Activated T-helper 2 cell treated with anti-CD3 and anti-CD28 coated beads, Interferon-gamma antibody, Interleukin-2, Interleukin-4, amounts not matched to agents 10 μg/mL and 5 μg/mL and 100 μg/mL, durations not matched to agents 14 hours and 24 hours and 36 hours (primary cell): ENCODE results near the gene CACNB1. TPM values are rescaled to one million over a fixed set of nuclear protein-coding genes. Genes with fewer than 3 reads are reported as not detected.

Experiments used
- DNase-seq: peaks from one replicate; pipeline ENCODE4 v3.0.0; 2021; ENCODE audit warnings: low spot score
- H3K27ac Mint-ChIP-seq: one replicate; pipeline ENCODE4 v1.8.0; 2021; ENCODE audit warnings: mixed read lengths
- H3K27me3 Mint-ChIP-seq: one replicate; pipeline ENCODE4 v1.8.0; 2021; ENCODE audit warnings: low read depth, mixed read lengths
- H3K36me3 Mint-ChIP-seq: one replicate; pipeline ENCODE4 v1.8.0; 2021; ENCODE audit warnings: low read depth, mixed read lengths
- H3K4me1 Mint-ChIP-seq: one replicate; pipeline ENCODE4 v1.8.0; 2021; ENCODE audit warnings: low read depth, mixed read lengths
- H3K4me3 Mint-ChIP-seq: one replicate; pipeline ENCODE4 v1.8.0; 2021; ENCODE audit warnings: low read depth, mild to moderate bottlenecking, moderate library complexity, mixed read lengths
- H3K9me3 Mint-ChIP-seq: one replicate; pipeline ENCODE4 v1.8.0; 2021; ENCODE audit warnings: mixed read lengths
- intact Hi-C: fragments of 100-400 bp; cut with micrococcal nuclease; formaldehyde crosslinking; loops from one replicate; pipeline ENCODE4 v1.15.1; 2023
- total RNA-seq: library from RNA; stranded (reverse); gene quantifications from 2 replicates; pipeline ENCODE4 v1.2.3, GENCODE V29; 2022

CACNB1 gene
- total RNA-seq, 1 donor from 2014 or later, result 21.1 TPM

GRCh38 chr17:39147221-39148185, 50.0 kb downstream of the CACNB1 start:
- intact Hi-C loops, result no loop called here
- peaks cover 8% of the 10 kb centered on the region for H3K4me1 Mint-ChIP-seq
- no peak overlapping the region for H3K27ac Mint-ChIP-seq
- peaks cover 29% of the 10 kb centered on the region for H3K27me3 Mint-ChIP-seq
- no peaks in the 10 kb centered on the region for H3K9me3 Mint-ChIP-seq
- no peak overlapping the region for H3K4me3 Mint-ChIP-seq
- no peak for DNase-seq
- H3K36me3 Mint-ChIP-seq, result no peaks in the 10 kb centered on the region

GRCh38 chr17:39146273-39146672, 51.2 kb downstream of the CACNB1 start:
- Mint-ChIP-seq H3K27ac (no peak overlapping the region), H3K27me3 (peaks cover 23% of the 10 kb centered on the region), H3K9me3 (no peaks in the 10 kb centered on the region), H3K4me3 (no peak overlapping the region), H3K4me1 (no peaks in the 10 kb centered on the region), H3K36me3 (no peaks in the 10 kb centered on the region)
- intact Hi-C loops, result no loop called here
- DNase-seq, result no peak

DNA sequence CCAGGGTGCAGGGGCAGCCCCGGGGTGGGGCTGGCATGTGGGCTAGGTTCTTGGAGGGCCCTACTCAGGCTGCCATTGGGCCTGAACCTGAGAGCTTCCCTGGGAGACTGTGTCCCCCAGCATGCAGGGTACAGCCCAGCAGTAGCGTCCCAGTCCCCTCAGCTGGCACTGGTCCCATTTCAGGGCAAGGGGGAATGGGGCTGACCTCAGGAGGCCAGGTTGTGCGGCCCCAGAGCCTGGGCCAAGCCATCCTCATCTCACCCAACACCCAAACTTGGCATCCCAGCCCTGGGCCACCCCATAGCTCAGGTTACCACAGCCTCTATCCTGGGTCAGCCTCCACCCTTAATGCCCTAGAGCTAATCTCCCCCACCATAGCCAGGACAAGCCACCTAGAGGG, 52.3 kb downstream of the CACNB1 start:
- no peak overlapping the region for H3K4me3 Mint-ChIP-seq
- DNase-seq, result no peak
- H3K36me3 Mint-ChIP-seq, result no peaks in the 10 kb centered on the region
- H3K27me3 Mint-ChIP-seq, result peaks cover 15% of the 10 kb centered on the region
- no peaks in the 10 kb centered on the region for H3K9me3 Mint-ChIP-seq
- H3K27ac Mint-ChIP-seq, result no peak overlapping the region
- no peaks in the 10 kb centered on the region for H3K4me1 Mint-ChIP-seq
- intact Hi-C loops, result no loop called here

DNA sequence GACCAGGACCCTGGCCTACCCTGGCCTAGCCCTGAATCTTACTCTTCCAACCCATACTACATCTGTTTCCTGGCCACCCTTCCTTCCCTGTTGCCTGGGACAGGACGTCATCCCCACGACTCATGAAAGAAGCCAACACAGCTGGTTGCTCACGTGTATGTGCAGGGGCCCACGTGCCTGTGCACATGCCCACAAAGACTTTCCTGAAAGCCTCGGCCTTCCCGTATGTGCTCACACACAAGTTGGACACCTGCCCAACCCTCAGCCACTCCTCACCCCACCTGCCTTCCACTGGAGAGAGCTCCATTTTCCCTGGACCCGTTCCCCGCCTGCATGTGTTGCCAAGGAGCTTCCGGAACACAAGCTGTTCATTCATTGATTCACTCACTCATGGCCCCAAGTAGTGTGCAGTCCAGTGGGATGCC, 53.0 kb downstream of the CACNB1 start:
- Mint-ChIP-seq H3K9me3 (no peaks in the 10 kb centered on the region), H3K36me3 (no peaks in the 10 kb centered on the region), H3K27ac (no peak overlapping the region), H3K27me3 (peaks cover 8% of the 10 kb centered on the region), H3K4me3 (no peak overlapping the region), H3K4me1 (no peaks in the 10 kb centered on the region)
- intact Hi-C loops, result no loop called here
- DNase-seq, result no peak

DNA sequence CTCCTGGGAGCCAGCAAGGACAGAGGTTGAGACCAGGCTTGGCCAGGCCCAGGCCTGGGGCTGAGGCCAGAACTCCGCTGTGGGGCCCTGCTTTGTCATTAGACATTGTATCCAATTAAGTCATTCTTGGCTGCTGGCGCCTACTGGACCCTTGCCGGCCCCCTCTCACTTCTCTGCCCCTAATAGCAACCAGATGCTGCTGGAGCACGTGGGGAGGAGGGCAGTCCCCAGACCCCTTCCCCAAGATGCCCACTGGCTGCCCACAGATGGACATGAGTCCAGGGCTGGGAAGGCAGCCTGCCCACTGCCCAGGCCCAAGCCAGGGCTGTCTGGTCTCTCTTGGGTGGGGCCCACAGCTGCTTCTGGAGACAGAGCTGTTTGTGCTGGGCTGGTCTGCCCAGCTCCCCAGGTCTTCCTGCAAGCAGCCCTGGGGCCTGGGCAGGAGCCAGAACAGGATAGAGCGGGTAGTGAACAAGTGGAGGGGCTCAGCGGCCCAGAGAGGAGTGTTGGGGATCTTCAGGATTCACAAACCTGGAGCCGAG, 53.8 kb downstream of the CACNB1 start:
- H3K4me1 Mint-ChIP-seq, result no peaks in the 10 kb centered on the region
- H3K27ac Mint-ChIP-seq, result no peak overlapping the region
- intact Hi-C loops, result no loop called here
- H3K36me3 Mint-ChIP-seq, result no peaks in the 10 kb centered on the region
- H3K4me3 Mint-ChIP-seq, result no peak overlapping the region
- H3K9me3 Mint-ChIP-seq, result no peaks in the 10 kb centered on the region
- no peak for DNase-seq
- peaks cover 3% of the 10 kb centered on the region for H3K27me3 Mint-ChIP-seq

GRCh38 chr17:39141915-39142664, 55.4 kb downstream of the CACNB1 start:
- DNase-seq, result no peak
- Mint-ChIP-seq H3K36me3 (no peaks in the 10 kb centered on the region), H3K4me1 (no peaks in the 10 kb centered on the region), H3K27me3 (no peaks in the 10 kb centered on the region), H3K4me3 (no peak overlapping the region), H3K27ac (no peak overlapping the region), H3K9me3 (no peaks in the 10 kb centered on the region)
- intact Hi-C loops, result no loop called here

GRCh38 chr17:39141294-39141693, 56.2 kb downstream of the CACNB1 start:
- DNase-seq, result no peak
- Mint-ChIP-seq H3K4me3 (no peak overlapping the region), H3K9me3 (no peaks in the 10 kb centered on the region), H3K27me3 (no peaks in the 10 kb centered on the region), H3K4me1 (no peaks in the 10 kb centered on the region), H3K36me3 (no peaks in the 10 kb centered on the region), H3K27ac (no peak overlapping the region)
- intact Hi-C loops, result no loop called here

- Mint-ChIP-seq H3K4me3 (no peak overlapping the region), H3K27me3 (no peaks in the 10 kb centered on the region), H3K9me3 (no peaks in the 10 kb centered on the region), H3K4me1 (no peaks in the 10 kb centered on the region), H3K36me3 (no peaks in the 10 kb centered on the region), H3K27ac (no peak overlapping the region)
- intact Hi-C loops, result no loop called here
- DNase-seq, result no peak
Measured at GRCh38 chr17:39139561-39139960, 57.9 kb downstream of the CACNB1 start.

GRCh38 chr17:39139161-39139511, 58.3 kb downstream of the CACNB1 start:
- Mint-ChIP-seq H3K27ac (no peak overlapping the region), H3K9me3 (no peaks in the 10 kb centered on the region), H3K27me3 (no peaks in the 10 kb centered on the region), H3K4me3 (no peak overlapping the region), H3K36me3 (no peaks in the 10 kb centered on the region), H3K4me1 (no peaks in the 10 kb centered on the region)
- intact Hi-C loops, result no loop called here
- no peak for DNase-seq

DNA sequence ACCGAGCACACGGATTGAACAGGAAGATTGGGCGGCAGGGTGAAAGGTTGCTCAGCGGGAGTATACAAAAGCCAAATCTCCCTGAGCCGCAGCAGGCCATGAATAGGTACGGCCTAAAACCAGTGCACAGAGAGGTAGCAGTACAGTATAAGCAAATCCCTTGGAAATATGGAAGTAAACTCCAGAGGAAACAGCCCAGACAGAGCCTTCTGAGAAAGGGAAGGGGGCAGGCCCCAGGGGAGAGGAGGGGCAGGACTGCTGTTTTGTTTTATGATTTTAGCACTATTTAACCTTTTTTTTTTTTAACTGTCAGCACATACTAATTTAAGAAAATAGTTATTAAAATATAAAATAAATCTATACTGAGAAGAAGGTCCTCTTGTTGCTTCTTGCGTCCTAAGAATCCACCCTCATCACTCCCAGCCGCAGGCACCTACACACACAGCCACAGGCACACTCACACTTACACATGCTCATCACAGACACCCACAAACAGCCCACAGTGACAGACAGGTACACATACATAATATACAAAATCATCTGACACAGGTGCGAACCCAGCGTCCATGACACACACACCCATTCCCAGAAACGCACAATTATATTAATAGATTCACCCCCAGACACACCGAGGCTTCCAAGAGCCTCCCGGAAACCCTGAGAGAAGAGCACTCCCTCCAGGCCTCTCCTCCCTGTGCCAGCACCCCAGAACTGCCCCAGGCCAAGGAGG, 58.9 kb downstream of the CACNB1 start:
- H3K4me3 Mint-ChIP-seq, result no peak overlapping the region
- no peaks in the 10 kb centered on the region for H3K9me3 Mint-ChIP-seq
- H3K36me3 Mint-ChIP-seq, result no peaks in the 10 kb centered on the region
- no peaks in the 10 kb centered on the region for H3K27me3 Mint-ChIP-seq
- intact Hi-C loops, result no loop called here
- no peak overlapping the region for H3K27ac Mint-ChIP-seq
- DNase-seq, result no peak
- no peaks in the 10 kb centered on the region for H3K4me1 Mint-ChIP-seq

DNA sequence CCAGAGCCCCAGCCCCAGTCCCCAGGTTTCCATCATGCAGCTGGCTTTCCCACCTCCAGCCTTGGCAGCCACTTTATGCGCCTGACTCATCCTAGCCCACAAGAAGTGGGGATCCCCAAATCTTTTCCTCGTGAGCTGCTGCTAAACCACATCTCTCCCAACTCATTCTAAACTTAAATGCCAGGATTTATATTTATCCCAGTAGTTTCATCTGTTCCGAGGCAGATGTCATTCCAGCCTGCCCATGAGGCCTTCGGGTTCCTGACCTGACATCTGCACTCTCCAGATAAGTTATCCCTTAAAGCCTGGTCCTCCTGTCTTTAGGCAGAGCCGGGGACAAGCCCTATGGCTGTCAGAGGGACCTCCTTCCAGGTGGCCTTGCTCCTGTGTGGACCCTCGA, 62.6 kb downstream of the CACNB1 start:
- no peak for DNase-seq
- Mint-ChIP-seq H3K36me3 (no peaks in the 10 kb centered on the region), H3K9me3 (no peaks in the 10 kb centered on the region), H3K27me3 (no peaks in the 10 kb centered on the region), H3K4me3 (no peak overlapping the region), H3K27ac (no peak overlapping the region), H3K4me1 (no peaks in the 10 kb centered on the region)
- intact Hi-C loops, result no loop called here

- no peak overlapping the region for H3K27ac Mint-ChIP-seq
- H3K27me3 Mint-ChIP-seq, result no peaks in the 10 kb centered on the region
- H3K4me3 Mint-ChIP-seq, result no peak overlapping the region
- no peaks in the 10 kb centered on the region for H3K36me3 Mint-ChIP-seq
- no peaks in the 10 kb centered on the region for H3K4me1 Mint-ChIP-seq
- intact Hi-C loops, result no loop called here
- DNase-seq, result no peak
- H3K9me3 Mint-ChIP-seq, result no peaks in the 10 kb centered on the region
Measured at GRCh38 chr17:39132192-39132610, 65.3 kb downstream of the CACNB1 start.
